Measurements from ENCODE around the gene OR2AE1.

The OR2AE1 gene

GRCh38 chr7:99848420-99849216, 28.2 kb downstream of the OR2AE1 start:
- no peaks in the 10 kb centered on the region for H3K36me3 ChIP-seq (ENCODE audit: low read length)
- H3K27ac ChIP-seq (ENCODE audit: low read depth, low read length), result no peak overlapping the region
- no peak overlapping the region for H3K4me2 ChIP-seq (ENCODE audit: low read depth, low read length, poor library complexity, severe bottlenecking)
- H3K9ac ChIP-seq (ENCODE audit: low read length), result no peak overlapping the region
- H3F3A ChIP-seq (ENCODE audit: insufficient read depth), result no peaks in the 10 kb centered on the region
- H3K4me3 ChIP-seq (ENCODE audit: insufficient read depth, low read length, poor library complexity, severe bottlenecking), result no peak overlapping the region
- no peak overlapping the region for H2AFZ ChIP-seq (ENCODE audit: low read depth, low read length, severe bottlenecking)
- no peaks in the 10 kb centered on the region for H3K9me3 ChIP-seq (ENCODE audit: insufficient read depth, low read length)
- no peaks in the 10 kb centered on the region for H3K9me2 ChIP-seq (replicated peaks; ENCODE audit: insufficient read depth, low read length)
- H4K20me1 ChIP-seq (ENCODE audit: low read depth, low read length), result no peaks in the 10 kb centered on the region
- TF ChIP-seq CTCF (IDR thresholded peaks at IDR 0.05; ENCODE audit: insufficient read depth, low read length, poor library complexity, severe bottlenecking), result no peak
- TF ChIP-seq EZH2phosphoT487 (conservative IDR thresholded peaks at IDR 0.05; ENCODE audit: low read length), result no peak
- H3K27me3 ChIP-seq (ENCODE audit: low read length), result no peaks in the 10 kb centered on the region; the same call in 1 of the 2 replicates
- H3K79me2 ChIP-seq (ENCODE audit: insufficient read depth, low read length), result no peaks in the 10 kb centered on the region

DNA sequence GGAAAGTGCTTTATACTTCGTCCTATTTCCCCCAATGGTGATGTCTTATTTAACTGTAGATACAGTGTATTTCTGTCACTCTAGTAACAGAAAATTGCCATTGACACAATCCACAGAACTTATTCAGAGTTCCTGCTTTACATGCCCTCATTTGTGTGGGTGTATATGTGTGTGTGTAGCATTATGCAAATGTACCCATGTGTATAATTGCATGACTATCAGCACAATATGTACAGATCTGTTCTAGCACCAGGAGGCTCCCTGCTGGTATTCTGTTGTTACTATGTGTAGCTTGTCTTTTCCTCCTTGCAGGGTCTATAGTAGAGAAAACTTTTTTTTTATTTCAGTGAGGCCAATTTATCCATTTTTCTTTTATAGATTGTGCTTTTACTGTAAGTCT, 32.5 kb downstream of the OR2AE1 start:
- Histone ChIP-seq H3K4me3 (ENCODE audit: insufficient read depth, low read length, poor library complexity, severe bottlenecking) (no peak overlapping the region), H3K9me2 (replicated peaks; ENCODE audit: insufficient read depth, low read length) (no peaks in the 10 kb centered on the region), H3F3A (ENCODE audit: insufficient read depth) (no peaks in the 10 kb centered on the region), H4K20me1 (ENCODE audit: low read depth, low read length) (no peaks in the 10 kb centered on the region), H3K79me2 (ENCODE audit: insufficient read depth, low read length) (no peaks in the 10 kb centered on the region), H3K4me2 (ENCODE audit: low read depth, low read length, poor library complexity, severe bottlenecking) (no peak overlapping the region), H3K27ac (ENCODE audit: low read depth, low read length) (no peak overlapping the region), H3K36me3 (ENCODE audit: low read length) (no peaks in the 10 kb centered on the region), H3K9ac (ENCODE audit: low read length) (no peak overlapping the region), H3K27me3 (ENCODE audit: low read length) (no peaks in the 10 kb centered on the region; the same call in 1 of the 2 replicates), H2AFZ (ENCODE audit: low read depth, low read length, severe bottlenecking) (no peak overlapping the region), H3K9me3 (ENCODE audit: insufficient read depth, low read length) (no peaks in the 10 kb centered on the region)
- TF ChIP-seq CTCF (IDR thresholded peaks at IDR 0.05; ENCODE audit: insufficient read depth, low read length, poor library complexity, severe bottlenecking), result no peak
- TF ChIP-seq EZH2phosphoT487 (conservative IDR thresholded peaks at IDR 0.05; ENCODE audit: low read length), result no peak

GRCh38 chr7:99843808-99844207, 33.0 kb downstream of the OR2AE1 start:
- Histone ChIP-seq H3K27ac (ENCODE audit: low read depth, low read length) (no peak overlapping the region), H3K9me2 (replicated peaks; ENCODE audit: insufficient read depth, low read length) (no peaks in the 10 kb centered on the region), H3K9me3 (ENCODE audit: insufficient read depth, low read length) (no peaks in the 10 kb centered on the region), H3K79me2 (ENCODE audit: insufficient read depth, low read length) (no peaks in the 10 kb centered on the region), H3K4me2 (ENCODE audit: low read depth, low read length, poor library complexity, severe bottlenecking) (no peak overlapping the region), H3F3A (ENCODE audit: insufficient read depth) (no peaks in the 10 kb centered on the region), H3K9ac (ENCODE audit: low read length) (no peak overlapping the region), H3K36me3 (ENCODE audit: low read length) (no peaks in the 10 kb centered on the region), H2AFZ (ENCODE audit: low read depth, low read length, severe bottlenecking) (no peak overlapping the region), H3K27me3 (ENCODE audit: low read length) (no peaks in the 10 kb centered on the region; the same call in 1 of the 2 replicates), H4K20me1 (ENCODE audit: low read depth, low read length) (no peaks in the 10 kb centered on the region), H3K4me3 (ENCODE audit: insufficient read depth, low read length, poor library complexity, severe bottlenecking) (no peak overlapping the region)
- no peak for TF ChIP-seq CTCF (IDR thresholded peaks at IDR 0.05; ENCODE audit: insufficient read depth, low read length, poor library complexity, severe bottlenecking)
- no peak for TF ChIP-seq EZH2phosphoT487 (conservative IDR thresholded peaks at IDR 0.05; ENCODE audit: low read length)
